Duodenal mucosa (tissue), 2 donors: ENCODE data around the gene DDX11.
A peak's percentile ranks its signal among the peaks of the same experiment; 100 is the strongest.
"Not testable (repeated sequence)": the region's sequence is repeated elsewhere in the genome, so short reads cannot be mapped to it uniquely, and the experiment has no call there.

Experiments used
- H3K27ac ChIP-seq: one replicate; pipeline ENCODE4 v1.7.0; 2013; ENCODE audit warnings: low read depth, low read length
- H3K27me3 ChIP-seq, 2 donors: one replicate each; pipeline ENCODE4 v1.7.0; 2013; ENCODE audit warnings: low read length in 2 of 2, control low read depth in 1 of 2; ENCODE audit not compliant: insufficient read depth in 2 of 2, control insufficient read depth in 1 of 2
- H3K36me3 ChIP-seq, 2 donors: one replicate each; pipeline ENCODE4 v1.7.0; 2013; ENCODE audit warnings: low read length in 2 of 2, control low read depth in 1 of 2; ENCODE audit not compliant: insufficient read depth in 2 of 2, control insufficient read depth in 1 of 2
- H3K4me1 ChIP-seq, 2 donors: one replicate each; pipeline ENCODE4 v1.7.0; 2013; ENCODE audit warnings: low read length in 2 of 2, control low read depth in 1 of 2; ENCODE audit not compliant: insufficient read depth in 2 of 2, control insufficient read depth in 1 of 2
- H3K4me3 ChIP-seq, 2 donors: one replicate each; pipeline ENCODE4 v1.7.0; 2013; ENCODE audit warnings: low read length in 2 of 2, low read depth in 1 of 2
- H3K9ac ChIP-seq, 2 donors: one replicate each; pipeline ENCODE4 v1.7.0; 2013; ENCODE audit warnings: low read length in 2 of 2, low read depth in 1 of 2
- H3K9me3 ChIP-seq, 2 donors: one replicate each; pipeline ENCODE4 v1.7.0; 2013; ENCODE audit warnings: low read length in 2 of 2, control low read depth in 1 of 2; ENCODE audit not compliant: control insufficient read depth in 1 of 2

DDX11 gene

GRCh38 chr12:31119192-31119802 lies 45.6 kb downstream of the DDX11 start:
- Histone ChIP-seq H3K27me3 (no peaks in the 10 kb centered on the region), H3K9ac (no peak overlapping the region), H3K36me3 (no peaks in the 10 kb centered on the region), H3K9me3 (no peaks in the 10 kb centered on the region), H3K4me1 (peaks cover 5 to 10% of the 10 kb centered on the region in 2 donors), H3K27ac (no peak overlapping the region), H3K4me3 (peak overlapping the region in 1 of 2 donors; percentile 52)

DNA sequence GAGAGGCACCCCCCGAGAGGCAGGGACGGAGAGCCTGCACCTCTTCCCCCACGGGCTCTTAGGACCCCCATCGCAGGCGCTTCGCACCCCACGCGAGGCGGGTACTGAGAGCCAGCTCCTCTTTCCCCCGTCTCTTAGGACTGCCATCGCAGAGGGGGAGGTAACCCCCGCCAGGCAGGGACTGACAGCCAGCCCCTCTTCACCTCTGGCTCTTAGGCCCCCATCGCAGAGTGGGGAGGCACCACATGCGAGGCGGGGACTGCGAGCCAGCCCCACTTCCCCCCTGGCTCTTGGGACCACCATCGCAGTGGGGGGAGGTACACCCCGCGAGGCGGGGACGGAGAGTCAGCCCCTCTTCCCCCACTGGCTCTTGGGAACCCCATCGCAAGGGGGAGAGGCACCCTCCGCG lies 46.1 kb downstream of the DDX11 start:
- no peaks in the 10 kb centered on the region for H3K36me3 ChIP-seq
- H3K4me1 ChIP-seq, result peaks cover 5 to 10% of the 10 kb centered on the region in 2 donors
- no peak overlapping the region for H3K9ac ChIP-seq
- H3K4me3 ChIP-seq, result no peak overlapping the region
- H3K27ac ChIP-seq, result no peak overlapping the region
- H3K27me3 ChIP-seq, result no peaks in the 10 kb centered on the region
- H3K9me3 ChIP-seq, result no peaks in the 10 kb centered on the region

- Histone ChIP-seq H3K27me3 (no peaks in the 10 kb centered on the region), H3K9ac (no peak overlapping the region), H3K4me1 (peaks cover 5 to 10% of the 10 kb centered on the region in 2 donors), H3K9me3 (no peaks in the 10 kb centered on the region), H3K27ac (no peak overlapping the region), H3K4me3 (no peak overlapping the region), H3K36me3 (no peaks in the 10 kb centered on the region)
Measured at GRCh38 chr12:31120392-31121008, 46.8 kb downstream of the DDX11 start.

- not testable (repeated sequence) for H3K9ac ChIP-seq, H3K9me3 ChIP-seq, H3K27ac ChIP-seq, H3K27me3 ChIP-seq, H3K4me1 ChIP-seq, H3K36me3 ChIP-seq, H3K4me3 ChIP-seq
Measured at GRCh38 chr12:31121022-31121728, 47.5 kb downstream of the DDX11 start.

GRCh38 chr12:31122481-31122880 lies 48.8 kb downstream of the DDX11 start:
- Histone ChIP-seq H3K4me3 (no peak overlapping the region), H3K4me1 (peaks cover 5 to 6% of the 10 kb centered on the region in 2 donors), H3K36me3 (no peaks in the 10 kb centered on the region), H3K9ac (no peak overlapping the region), H3K27ac (no peak overlapping the region), H3K27me3 (no peaks in the 10 kb centered on the region), H3K9me3 (no peaks in the 10 kb centered on the region)

DNA sequence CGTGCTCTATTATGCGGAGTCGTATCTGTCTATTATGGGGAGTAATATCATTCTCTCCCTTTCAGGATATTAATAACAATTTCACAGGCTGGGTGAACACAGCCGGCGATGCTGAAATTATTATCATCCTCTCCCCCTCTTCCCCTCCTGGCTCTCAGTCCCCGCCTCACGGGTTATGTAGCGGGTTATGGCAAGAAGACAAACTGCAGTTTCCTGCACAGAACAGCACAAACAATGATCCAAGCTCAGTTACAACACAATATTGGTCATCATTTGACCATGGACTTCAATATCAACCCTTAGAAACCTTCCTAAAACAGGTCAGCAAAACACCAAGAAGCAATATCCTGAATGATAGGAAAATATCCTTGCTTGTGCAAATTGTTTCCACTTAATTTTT lies 50.5 kb downstream of the DDX11 start:
- H3K27me3 ChIP-seq, H3K4me3 ChIP-seq, H3K9me3 ChIP-seq, H3K27ac ChIP-seq, H3K36me3 ChIP-seq, H3K4me1 ChIP-seq, H3K9ac ChIP-seq: not testable (repeated sequence)

- not testable (repeated sequence) for H3K9ac ChIP-seq, H3K27ac ChIP-seq, H3K36me3 ChIP-seq, H3K4me1 ChIP-seq, H3K4me3 ChIP-seq, H3K9me3 ChIP-seq, H3K27me3 ChIP-seq
Measured at GRCh38 chr12:31125171-31125570, 51.5 kb downstream of the DDX11 start.

- not testable (repeated sequence) for H3K27ac ChIP-seq, H3K4me3 ChIP-seq, H3K36me3 ChIP-seq, H3K9ac ChIP-seq, H3K4me1 ChIP-seq, H3K9me3 ChIP-seq, H3K27me3 ChIP-seq
Measured at GRCh38 chr12:31127209-31127848, 53.7 kb downstream of the DDX11 start.

DNA sequence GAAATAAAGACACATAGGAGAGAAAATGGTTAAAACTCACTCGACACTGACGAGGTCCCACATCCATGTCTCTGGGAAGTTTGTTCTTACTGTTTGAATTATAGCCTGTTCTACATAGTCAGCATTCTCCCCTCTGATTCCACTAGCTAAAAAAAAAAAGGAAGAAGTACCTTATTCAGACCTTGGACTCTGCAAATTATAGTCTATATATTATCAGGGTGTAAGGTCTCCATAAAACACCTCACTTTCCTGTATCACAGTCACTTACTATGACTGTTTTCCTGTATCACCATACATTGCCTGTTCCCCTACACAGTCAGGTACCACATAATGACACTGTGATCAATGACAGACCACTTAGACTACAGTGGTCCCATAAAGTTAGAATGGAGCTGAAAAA lies 62.9 kb downstream of the DDX11 start:
- H3K4me1 ChIP-seq, H3K9ac ChIP-seq, H3K27ac ChIP-seq, H3K27me3 ChIP-seq, H3K4me3 ChIP-seq, H3K9me3 ChIP-seq, H3K36me3 ChIP-seq: not testable (repeated sequence)

DNA sequence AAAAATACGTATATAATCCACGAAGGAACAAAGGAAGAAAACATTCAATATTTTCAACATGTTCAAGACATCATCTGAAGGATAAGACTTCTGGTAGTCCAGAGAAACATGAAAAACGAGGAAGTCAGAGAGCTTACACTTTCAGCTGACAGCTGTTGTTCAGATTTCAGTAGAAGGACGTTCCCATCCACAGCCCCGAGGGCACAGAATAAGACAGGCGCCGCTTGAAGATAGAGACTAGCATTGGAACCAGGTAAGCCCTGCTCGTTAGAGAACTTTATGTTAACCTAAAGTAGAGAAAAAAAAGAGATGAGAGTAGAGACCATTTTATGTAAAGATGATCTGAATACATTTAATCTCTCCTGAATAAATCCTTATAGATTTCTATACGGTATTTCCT lies 71.1 kb downstream of the DDX11 start:
- not testable (repeated sequence) for H3K4me3 ChIP-seq, H3K9me3 ChIP-seq, H3K9ac ChIP-seq, H3K36me3 ChIP-seq, H3K4me1 ChIP-seq, H3K27ac ChIP-seq, H3K27me3 ChIP-seq
